Activated T-cell treated with anti-CD3 and anti-CD28 coated beads for 48 hours (primary cell): ENCODE measurements around the gene C11orf98.
"Not testable (repeated sequence)": the region's sequence is repeated elsewhere in the genome, so short reads cannot be mapped to it uniquely, and the experiment has no call there.

Experiments
- DNase-seq: peaks from one replicate; pipeline ENCODE4 v3.0.0-alpha.2; 2020; ENCODE audit warnings: low read depth

C11orf98 gene

DNA sequence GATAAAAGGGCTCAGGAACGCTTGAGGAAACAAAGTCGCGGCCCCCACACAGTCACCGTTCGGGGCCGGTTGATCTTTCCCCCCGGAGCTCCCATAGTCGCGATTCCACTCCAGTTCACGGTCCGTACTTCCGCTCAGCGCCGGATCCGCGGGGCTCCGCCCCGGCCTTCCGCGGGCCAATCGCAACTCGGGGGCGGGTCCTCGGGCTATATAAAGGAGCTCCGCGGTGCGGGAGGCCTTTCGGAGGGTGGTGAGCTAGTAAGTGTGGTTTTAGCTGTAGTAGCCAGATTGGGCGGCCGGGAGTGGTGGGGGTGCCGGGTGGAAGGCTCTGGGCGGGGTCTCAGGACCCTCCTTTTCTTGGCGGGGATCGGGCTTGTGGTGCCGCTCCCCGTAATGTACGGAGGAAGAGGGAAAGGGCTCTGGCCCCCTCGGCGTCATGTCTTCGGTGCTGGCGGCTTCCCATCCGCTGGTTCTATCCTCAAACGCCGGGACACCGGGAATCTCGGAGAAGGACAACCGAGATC is at the start of gene C11orf98, which contains the start of gene CSKMT:
C11orf98 (minus strand) TSS at position 136 of the 524 bp plus-strand sequence; CDS start at position 95, 41 bp downstream.
CSKMT (plus strand) TSS at position 238 of the 524 bp plus-strand sequence. CDS start 568 bp downstream, outside the sequence.
- DNase-seq = peak; percentile 95

DNA sequence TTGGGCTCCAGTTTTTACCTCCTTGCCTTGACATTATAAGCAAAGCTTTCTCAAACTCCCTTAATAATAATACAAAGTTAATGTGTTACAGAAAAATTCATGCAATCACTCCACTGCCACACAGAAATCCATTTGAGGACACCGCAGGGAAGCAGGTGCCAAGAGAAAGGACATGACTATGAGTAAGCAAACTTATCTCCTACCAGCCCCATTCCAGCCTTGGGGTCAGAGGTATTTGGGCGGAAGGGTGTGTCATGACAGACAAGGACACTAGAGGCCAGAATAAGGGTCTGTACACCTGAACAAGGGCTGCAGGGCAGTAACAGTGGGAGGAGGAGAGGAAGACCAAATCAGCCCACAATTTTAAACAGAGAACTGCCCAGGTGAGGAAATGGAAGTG is 48.3 kb upstream of the C11orf98 start:
- no peak for DNase-seq

DNA sequence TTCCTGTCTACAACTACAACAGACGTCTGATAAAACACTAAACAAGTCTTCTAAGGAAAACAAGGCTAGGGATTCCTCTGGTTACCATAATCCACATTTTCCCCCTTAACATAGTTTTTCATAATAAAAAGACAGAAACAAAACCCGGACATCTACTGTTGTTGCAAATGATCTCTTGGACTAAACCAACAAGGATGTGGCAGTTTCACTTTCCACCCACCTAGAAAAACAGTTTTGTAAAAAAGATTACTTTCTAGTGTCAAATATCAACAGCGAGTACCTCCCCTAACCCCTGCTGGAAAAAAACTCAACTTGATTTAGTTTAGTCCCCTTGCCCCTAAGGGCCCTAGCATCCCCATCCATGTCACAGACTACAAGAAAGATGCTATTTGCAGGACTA is 47.9 kb upstream of the C11orf98 start:
- no peak for DNase-seq

DNA sequence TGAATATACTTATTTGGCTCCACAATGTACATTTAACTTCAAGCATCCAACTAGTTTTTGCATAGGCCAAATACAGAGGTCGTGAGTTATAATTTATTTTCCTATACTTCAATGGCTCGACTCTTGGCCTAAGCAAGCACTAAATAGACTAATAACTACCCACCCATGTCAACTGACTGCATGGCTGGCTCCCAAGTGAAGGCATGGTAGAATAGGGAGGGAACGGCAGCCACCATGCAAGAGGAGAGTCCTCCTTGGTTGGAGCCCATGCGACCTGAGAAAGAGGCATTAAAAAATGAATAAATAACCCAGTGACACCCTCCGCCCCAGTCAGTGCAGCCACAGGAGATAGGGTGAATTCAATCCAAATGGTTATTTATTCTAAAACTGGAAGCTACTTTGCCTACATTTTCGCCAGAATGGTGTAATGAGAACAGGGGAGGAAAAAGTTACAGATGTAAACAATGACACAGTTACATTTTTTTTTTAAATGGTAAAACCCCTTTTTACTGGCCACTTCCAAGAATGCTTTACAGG is 47.3 kb upstream of the C11orf98 start:
- no peak for DNase-seq

DNA sequence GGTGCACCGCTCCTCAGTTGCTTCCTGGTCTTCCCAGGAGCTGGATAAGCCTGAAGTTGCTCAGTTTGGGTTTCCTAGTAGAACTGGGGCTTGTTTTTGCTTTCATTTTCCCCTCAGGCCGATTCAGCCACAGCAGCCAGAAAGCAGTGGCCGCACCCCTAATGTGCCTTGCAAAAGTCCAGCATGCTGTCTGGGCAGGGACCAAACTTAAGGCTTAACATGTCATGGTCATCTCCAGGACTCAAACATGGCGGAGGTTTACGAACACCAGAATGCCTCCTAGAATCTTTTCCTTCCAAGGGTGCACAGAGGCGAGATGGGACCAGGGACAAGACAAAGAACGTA is 45.0 kb upstream of the C11orf98 start:
- DNase-seq = peak; percentile 18

DNA sequence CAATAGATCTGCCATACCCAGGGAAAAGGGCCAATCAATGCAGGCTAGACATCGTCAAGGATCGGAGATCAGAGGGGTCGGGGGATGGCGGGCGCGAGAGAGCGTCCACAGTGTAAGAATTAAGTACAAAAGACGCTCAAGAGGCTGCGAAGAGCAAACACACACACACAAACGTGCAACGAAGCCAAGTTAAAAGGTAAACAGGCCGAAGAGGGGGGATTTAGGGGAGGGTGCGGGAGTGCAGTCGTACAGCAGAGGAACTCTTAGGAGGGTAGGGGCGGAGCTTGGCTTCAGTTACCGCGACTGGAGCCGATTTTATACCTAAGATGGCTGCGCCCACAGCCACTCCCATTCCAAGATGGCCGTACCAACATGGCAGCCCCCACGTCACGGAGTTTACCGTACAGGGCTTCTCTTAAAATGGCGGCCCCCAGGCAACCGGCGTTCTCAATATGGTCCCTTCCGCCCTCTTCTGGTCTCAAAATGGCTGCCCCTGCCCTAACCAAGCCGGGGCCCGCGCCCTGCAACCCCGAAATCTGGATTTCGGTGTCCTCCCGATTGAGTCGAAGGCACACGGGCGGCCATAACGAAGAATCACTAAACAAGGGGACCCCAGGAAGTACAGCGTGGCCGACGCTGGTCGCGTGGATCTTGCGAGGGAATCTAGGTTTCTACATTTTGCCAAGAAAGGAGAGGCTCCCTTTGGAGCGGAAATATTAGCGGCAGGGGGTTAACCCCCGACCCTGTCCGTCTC is 44.4 kb upstream of the C11orf98 start:
- DNase-seq = peak; percentile 89

DNA sequence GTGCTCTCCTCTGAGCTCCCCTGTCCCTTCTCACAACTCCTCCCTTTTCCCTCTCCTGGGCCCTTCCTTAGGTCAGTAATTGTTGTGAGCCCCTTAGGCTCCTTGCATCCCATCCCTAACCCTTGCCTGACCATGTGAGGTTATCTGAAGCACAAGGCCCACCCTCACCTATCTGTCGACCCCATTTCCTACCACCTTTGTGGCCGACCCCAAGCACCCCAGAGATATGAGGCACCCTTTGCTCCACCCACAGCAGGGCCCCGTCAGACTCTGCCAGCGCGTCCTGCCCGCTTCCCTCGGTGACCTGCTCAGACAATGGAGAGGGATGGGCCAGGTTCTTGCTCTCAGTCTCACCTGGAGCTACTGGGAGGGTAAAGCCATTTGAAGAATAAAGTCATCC is 43.8 kb upstream of the C11orf98 start:
- DNase-seq = peak; percentile 32

DNA sequence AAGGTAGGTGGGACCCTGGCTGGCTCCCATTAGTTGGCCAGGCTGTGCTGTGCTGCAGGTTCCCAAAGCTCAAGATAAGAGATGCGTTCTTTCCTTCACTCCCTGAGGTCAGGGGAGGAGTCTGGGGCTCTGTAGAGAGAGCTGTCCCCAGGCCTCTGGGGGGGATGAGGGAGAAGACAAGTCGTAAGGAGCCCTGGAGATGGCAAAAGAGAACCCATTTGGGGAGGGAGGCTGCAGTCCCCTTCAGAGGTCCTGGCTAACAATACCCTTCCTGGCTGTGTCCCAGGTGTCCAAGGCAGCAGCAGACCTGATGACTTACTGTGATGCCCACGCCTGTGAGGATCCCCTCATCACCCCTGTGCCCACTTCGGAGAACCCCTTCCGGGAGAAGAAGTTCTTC is 43.4 kb upstream of the C11orf98 start:
- DNase-seq = no peak

DNA sequence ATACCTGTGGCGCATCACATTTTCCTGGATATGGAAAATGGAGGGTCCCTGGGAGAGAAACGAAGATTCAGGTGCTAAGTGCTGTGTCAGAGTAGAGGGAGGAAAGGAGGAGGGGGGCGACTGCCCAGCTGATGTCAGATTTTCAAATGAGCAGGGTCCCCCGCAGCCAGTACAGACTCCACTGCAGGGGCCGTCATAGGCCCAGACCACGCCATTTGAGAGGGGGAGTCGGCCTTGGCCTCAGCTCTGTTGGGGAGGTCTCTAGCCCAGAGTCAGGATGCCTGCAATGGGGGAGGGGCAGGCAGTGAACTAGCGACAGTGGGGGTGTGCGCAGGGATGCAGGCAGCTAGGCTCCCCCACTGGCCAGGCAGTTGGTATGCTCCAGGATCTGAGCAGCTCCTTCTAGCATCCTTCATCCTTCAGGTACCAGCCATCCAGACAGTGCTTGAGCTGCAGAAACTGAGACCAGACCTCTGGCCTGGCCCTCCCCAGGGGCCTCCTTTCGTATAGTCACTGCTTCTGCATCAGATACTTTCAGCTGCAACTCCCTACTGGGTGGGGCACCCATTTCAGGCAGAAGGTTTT is 42.4 kb upstream of the C11orf98 start, which contains the start of the genes BSCL2 and GNG3:
BSCL2 (minus strand) TSS at position 148 of the 585 bp plus-strand sequence. CDS start 229 bp downstream, outside the sequence.
GNG3 (plus strand) TSS at position 400 of the 585 bp plus-strand sequence. CDS start 620 bp downstream, outside the sequence.
- DNase-seq = no peak

DNA sequence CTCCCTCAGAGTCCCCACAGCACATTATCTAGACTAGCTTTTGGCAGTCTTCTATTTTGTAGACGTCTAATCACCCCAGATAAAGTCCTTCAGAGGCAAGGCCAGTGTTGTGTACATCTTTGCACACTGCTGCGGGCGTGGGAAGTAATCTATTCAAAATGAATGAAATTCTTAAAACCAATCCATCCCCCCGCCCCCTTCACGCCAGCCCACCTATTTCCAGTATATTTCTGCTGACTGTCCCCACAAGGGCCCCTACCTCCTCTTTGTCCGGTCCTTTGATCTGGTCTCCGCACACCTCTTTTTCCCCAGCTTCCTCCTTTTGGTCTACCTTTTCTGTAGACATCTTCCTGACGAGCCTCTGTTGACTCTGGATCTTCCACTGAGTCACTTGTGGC is 41.8 kb upstream of the C11orf98 start:
- no peak for DNase-seq

DNA sequence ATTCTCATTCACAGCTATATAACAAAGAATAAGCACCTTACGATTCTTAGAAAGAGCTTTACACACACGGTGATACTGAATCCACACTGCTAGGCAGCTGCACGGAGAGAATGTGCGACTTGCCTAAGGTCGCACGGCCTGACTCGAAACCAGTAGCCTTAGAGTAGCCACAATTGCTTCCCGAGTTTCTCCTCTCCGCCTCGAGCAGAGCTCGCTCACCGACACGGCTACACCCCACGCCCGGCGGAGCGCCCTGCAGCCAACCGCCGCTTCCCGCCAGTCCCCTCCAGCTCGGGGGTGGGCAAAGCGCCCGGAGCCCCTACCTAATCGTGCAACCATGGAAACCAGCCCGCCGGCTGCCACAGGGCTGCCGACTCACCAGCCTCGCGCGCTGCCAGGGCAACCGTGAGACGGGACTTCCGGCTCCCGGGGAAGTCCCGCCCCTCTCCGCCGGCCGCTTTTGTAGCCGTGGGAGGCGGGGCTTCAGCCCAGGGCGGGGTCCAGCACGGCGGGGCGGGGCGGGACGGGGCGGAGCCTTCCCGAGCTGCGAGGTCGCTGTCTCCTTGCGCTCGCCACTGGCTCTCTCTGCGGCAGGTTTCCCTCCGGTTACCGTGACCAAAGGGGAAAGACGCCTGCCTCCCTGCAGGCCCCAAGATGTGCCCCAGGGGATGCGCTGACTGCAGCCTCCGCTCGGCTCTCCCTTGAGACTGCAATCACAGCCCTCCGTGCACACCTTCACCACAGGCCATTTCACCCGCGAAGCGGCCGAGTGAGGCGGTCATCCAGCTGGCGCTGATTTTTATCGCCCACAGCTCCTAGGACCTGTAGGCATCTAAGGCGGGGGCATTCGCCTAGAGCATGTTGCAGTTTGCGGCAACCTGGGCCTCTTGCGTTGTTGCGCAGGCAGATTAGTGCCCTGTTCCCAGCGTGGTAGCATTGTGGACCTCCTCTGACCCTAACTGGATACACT is 41.2 kb upstream of the C11orf98 start:
- peak; percentile 93 for DNase-seq

DNA sequence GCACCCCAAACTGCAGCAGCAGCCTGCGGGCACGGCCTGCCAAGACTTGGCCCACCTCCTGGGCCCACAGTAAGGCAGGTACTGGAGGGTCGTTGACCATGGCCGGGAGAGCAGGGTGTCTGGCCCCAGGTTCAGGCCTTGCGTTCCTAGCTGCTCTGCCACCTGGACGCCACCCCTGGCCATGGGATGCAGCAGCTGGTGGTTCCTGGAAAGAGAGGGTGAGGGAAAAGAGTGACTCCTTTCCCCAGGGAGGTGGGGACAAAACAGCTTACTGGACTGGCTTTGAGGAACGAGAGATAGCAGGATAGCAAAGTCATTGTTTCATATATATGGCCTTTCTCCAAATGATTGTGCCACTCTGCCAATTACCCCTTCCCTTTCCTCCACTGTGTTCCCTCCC is 40.4 kb upstream of the C11orf98 start:
- DNase-seq = no peak

DNA sequence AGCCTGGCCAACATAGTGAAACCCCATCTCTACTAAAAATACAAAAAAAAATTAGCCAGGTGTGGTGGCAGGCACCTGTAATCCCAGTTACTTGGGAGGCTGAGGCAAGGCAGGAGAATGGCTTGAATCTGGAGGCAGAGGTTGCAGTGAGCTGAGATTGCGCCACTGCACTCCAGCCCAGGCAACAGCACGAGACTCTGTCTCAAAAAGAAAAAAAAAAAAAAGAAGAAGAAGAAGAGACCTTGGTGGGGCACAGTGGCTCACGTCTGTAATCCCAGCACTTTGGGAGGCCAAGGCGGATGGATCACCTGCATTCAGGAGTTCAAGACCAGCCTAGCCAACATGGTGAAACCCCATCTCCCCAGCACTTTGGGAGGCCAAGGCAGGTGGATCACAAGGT is 38.9 kb upstream of the C11orf98 start:
- not testable (repeated sequence) for DNase-seq

DNA sequence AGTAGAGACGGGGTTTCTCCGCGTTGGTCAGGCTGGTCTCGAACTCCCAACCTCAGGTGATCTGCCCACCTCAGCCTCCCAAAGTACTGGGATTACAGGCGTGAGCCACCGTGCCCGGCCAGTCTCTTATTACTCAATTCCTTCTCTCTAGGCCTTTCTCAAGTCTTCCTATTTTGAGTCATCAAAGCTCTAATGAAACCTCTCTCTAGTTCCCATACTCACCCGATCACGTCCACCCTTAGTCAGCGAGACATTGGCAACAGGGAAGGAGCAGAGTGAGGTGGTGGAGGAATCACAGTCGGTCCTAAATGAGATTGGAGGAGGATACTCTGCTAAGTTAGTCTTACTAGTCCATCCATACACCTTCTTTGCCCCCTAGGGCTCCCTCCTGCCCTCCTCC is 37.2 kb upstream of the C11orf98 start:
- DNase-seq = no peak

DNA sequence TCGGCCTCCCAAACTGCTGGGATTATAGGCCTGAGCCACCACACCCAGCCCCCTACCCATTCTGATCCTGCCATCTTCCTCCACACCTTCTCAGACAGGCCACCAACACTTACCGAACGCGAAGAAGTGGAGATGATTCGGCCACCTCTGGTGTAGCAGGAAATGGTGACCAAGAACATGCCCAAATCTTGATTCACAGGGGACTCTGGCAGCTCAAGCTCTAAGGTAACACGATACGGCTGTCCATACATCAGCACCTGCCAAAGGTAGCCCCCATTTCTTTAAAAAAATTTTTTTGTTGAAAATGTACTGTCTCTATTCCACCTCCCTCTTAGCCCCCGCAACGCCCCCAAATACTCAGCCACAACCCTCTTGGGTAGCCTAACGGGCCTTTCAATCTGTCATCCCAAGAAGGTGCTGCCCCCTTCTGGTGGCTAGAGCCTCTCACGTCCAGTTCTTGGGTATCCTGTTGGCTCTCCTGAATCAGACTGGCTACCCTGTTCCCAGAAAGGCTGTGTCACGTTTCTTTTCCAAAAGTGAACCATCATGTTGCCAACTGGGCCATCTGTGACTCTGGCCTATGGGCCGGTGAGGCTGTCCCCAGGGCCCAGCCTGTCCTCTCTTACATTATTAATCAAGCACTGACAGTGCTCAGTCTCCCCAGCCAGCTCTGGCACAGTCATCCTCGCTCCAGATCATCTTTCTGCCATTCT is 29.6 kb upstream of the C11orf98 start:
- peak; percentile 64 for DNase-seq

DNA sequence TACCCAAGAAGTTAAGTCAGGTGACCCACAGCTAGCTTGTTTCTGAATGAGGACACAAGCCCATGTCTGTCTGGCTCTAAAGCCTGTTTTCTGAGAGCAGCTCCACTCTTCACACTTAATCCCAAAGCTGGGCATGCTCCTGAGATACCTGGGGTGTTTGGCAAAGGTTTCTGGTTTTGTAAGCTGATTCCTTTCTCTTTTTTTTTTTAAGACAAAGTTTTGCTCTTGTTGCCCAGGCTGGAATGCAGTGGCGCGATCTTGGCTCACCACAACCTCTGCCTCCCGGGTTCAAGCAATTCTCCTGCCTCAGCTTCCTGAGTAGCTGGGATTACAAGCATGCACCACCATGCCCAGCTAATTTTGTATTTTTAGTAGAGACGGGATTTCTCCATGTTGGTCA is 28.6 kb upstream of the C11orf98 start:
- DNase-seq = not testable (repeated sequence)

DNA sequence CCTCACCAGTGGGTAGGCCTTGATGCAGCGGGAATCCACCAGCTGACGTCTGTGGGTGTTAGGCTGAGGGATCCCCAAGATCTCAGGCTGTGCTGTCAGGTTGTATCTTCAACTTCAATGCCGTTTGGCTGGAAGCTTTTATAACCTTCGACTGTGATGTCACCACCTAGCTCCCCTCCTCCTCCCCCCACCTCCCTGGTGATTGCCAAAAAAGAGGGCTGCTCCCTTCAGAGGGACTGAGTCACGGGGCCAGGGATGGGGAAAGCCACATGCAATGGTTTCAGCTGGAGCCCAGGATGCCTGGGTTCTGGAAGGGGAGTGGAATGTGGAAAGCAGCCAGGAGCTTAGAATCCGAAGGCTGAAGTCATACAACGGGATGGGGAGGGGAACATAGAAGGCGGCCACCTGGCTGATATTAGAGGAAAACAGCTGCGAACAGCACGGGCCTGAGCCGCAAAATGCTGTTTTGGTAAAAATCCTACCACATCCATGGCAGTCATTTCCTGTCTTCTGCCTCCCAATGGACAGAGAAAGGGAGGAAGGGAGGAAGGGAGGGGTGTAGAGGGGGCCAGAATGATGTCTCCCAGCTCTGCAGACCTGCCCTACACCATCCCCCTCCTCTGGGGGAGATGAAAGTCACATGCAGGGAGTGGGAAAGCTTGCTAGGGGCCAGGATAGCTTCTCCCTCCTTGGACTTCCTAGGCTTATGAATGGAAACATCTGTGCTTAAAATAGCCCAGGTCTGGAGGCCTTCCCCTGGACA is 24.6 kb upstream of the C11orf98 start, which contains the start of gene LRRN4CL:
LRRN4CL (minus strand) TSS at position 110 of the 763 bp plus-strand sequence. CDS start 1,022 bp downstream, outside the sequence.
- no peak for DNase-seq

DNA sequence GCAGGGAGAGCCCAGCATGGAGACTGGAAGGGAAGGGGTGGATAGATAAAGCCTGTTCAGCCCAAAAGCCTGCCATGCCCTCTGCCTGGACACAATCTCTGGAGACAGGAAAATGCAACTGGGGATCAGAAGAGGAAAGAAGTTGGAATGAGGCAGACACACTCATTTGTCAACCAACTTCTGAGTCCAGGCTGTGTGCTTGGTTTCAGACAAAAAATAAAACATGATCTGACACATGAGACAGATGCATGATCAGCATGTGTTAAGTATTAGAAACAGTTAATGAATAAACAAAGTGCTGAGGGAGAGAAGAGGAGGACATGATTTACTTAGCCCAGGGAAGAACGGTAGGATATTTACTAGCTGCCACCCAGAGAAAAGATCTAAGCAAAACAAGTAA is 23.5 kb upstream of the C11orf98 start:
- DNase-seq = no peak

DNA sequence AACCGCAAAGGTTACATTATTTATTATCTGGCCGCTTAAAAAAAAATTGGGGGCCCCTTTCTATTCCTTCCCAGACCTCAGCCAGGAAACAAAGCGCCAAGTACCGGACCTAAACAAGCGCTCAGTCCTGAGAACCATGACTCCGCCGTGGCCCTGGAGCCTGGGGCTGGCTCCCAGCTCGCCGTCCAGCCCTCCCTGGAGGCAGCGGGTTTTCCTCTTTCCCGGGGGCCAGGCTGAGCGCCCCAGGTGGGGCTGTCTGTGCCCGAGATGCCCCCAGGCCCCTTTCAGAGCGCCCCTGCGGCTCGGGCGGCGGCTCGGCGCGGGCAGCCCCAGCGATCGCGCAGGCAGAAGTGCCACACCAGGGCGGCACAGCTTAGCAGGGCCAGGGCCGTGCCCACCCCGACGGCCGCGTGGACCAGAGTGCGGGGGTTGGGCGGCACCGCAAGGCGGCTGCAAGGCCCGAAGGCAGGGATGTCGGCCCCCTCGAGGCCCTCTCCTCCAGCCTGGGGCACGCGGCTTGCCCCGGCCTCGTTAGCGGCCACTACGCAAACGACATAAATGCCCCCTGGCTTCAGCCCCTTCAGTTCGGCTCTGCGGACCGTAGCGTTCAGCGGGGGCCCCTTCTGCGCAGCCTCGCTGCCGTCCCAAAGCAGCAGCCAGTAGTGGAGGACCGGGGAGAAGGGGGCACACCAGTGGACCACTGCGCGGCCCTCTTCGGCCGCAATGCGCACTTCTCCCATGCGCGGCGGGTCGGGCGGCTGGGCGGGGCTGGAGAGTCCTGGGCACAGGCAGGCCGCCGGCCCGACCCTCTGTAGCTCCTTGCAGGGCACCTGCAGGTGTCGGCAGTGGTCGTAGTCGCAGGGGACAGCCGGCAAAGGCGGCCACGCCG is 22.7 kb upstream of the C11orf98 start:
- no peak for DNase-seq
